HepG2 (cell line): Measurements from ENCODE around the gene CLIC3. TPM values are rescaled to one million over a fixed set of nuclear protein-coding genes. Genes with fewer than 3 reads are reported as not detected.
A peak's percentile ranks its signal among the peaks of the same experiment; 100 is the strongest.

Source experiments
- HDAC6 ChIP-seq: fragments of 200-600 bp; sonication (generic); IDR thresholded peaks from 2 replicates; pipeline ENCODE4 v1.7.0; 2017; ENCODE audit warnings: mild to moderate bottlenecking, antibody characterized with exemption, low read length, low read depth
- MEIS1 ChIP-seq: sonication (generic); formaldehyde crosslinking; IDR thresholded peaks from 2 replicates; pipeline ENCODE4 v1.9.0; 2021; ENCODE audit warnings: mild to moderate bottlenecking, missing genetic modification reagents, moderate library complexity, borderline replicate concordance
- MIER3 ChIP-seq: IDR thresholded peaks from 2 replicates; pipeline ENCODE4 v1.6.1; 2016; ENCODE audit warnings: missing compliant biosample characterization, borderline replicate concordance
- TBP ChIP-seq: sonication (generic); formaldehyde crosslinking; IDR thresholded peaks from 2 replicates; pipeline ENCODE4 v1.5.0; 2020; ENCODE audit warnings: missing genetic modification reagents
- YEATS2 ChIP-seq: sonication (generic); formaldehyde crosslinking; IDR thresholded peaks from 2 replicates; pipeline ENCODE4 v1.4.0; 2020; ENCODE audit warnings: missing genetic modification reagents, borderline replicate concordance
- ZNF788 ChIP-seq: sonication (generic); formaldehyde crosslinking; IDR thresholded peaks from 2 replicates; pipeline ENCODE4 v1.5.0; 2020; ENCODE audit warnings: mild to moderate bottlenecking, missing genetic modification reagents, borderline replicate concordance
- polyA plus RNA-seq, 8 experiments: library from polyadenylated mRNA; depleted of rRNA in 3 of 8; stranded (reverse) in 7 of 8; unstranded in 1 of 8; fragments of >200 nt; fragmentation: Illumina TruSeq in 4 of 8; extraction: Trizol in 4 of 8; gene quantifications; 2 replicates each; pipeline versions ENCODE4 v1.2.1 to v1.2.3, GENCODE V29; 2011 to 2016; ENCODE audit warnings: low read depth in 4 of 8, missing spikeins in 1 of 8, mixed read lengths in 1 of 8; ENCODE audit not compliant: insufficient read depth in 1 of 8
- total RNA-seq, 5 experiments: library from RNA; depleted of rRNA; stranded (reverse); fragments of >200 nt; fragmentation: Illumina TruSeq; extraction: Trizol; gene quantifications; 2 replicates each; pipeline ENCODE4 v1.2.3, GENCODE V29; 2016; ENCODE audit warnings: low read depth in 1 of 5
- TF ChIP-seq, protein P1 (sequence below): sonication (generic); formaldehyde crosslinking; IDR thresholded peaks from 2 replicates; pipeline ENCODE4 v1.4.0; 2020; ENCODE audit warnings: missing genetic modification reagents
- TF ChIP-seq, protein P2 (sequence below): IDR thresholded peaks from 2 replicates; pipeline ENCODE4 v1.6.1; 2018; ENCODE audit warnings: missing genetic modification reagents
- TF ChIP-seq, protein P3 (sequence below): sonication (generic); formaldehyde crosslinking; IDR thresholded peaks from 2 replicates; pipeline ENCODE4 v1.4.0; 2020; ENCODE audit warnings: missing genetic modification reagents
- TF ChIP-seq, protein P4 (sequence below): sonication (generic); formaldehyde crosslinking; IDR thresholded peaks from 2 replicates; pipeline ENCODE4 v1.8.0; 2022; ENCODE audit warnings: missing genetic modification reagents, mild to moderate bottlenecking, moderate library complexity, borderline replicate concordance
- TF ChIP-seq, protein P5 (sequence below): sonication (generic); formaldehyde crosslinking; IDR thresholded peaks from 2 replicates; pipeline ENCODE4 v1.5.0; 2020; ENCODE audit warnings: mild to moderate bottlenecking, missing genetic modification reagents
- TF ChIP-seq, protein P6 (sequence below): sonication (generic); formaldehyde crosslinking; IDR thresholded peaks from 2 replicates; pipeline ENCODE4 v1.5.0; 2020; ENCODE audit warnings: missing genetic modification reagents, mild to moderate bottlenecking, borderline replicate concordance
- TF ChIP-seq, protein P7 (sequence below): IDR thresholded peaks from 2 replicates; pipeline ENCODE4 v1.6.1; 2016; ENCODE audit warnings: missing compliant biosample characterization, missing genetic modification reagents, borderline replicate concordance
- TF ChIP-seq, protein P8 (sequence below): IDR thresholded peaks from 2 replicates; pipeline ENCODE4 v1.6.1; 2016; ENCODE audit warnings: missing biosample characterization, missing genetic modification reagents, low read depth

The CLIC3 gene
- total and polyA plus RNA-seq, 2 of the 13 experiments (the other 11 are each of a cell fraction or from before 2014, with no cell fraction given), result 0.51 to 1.5 TPM

DNA sequence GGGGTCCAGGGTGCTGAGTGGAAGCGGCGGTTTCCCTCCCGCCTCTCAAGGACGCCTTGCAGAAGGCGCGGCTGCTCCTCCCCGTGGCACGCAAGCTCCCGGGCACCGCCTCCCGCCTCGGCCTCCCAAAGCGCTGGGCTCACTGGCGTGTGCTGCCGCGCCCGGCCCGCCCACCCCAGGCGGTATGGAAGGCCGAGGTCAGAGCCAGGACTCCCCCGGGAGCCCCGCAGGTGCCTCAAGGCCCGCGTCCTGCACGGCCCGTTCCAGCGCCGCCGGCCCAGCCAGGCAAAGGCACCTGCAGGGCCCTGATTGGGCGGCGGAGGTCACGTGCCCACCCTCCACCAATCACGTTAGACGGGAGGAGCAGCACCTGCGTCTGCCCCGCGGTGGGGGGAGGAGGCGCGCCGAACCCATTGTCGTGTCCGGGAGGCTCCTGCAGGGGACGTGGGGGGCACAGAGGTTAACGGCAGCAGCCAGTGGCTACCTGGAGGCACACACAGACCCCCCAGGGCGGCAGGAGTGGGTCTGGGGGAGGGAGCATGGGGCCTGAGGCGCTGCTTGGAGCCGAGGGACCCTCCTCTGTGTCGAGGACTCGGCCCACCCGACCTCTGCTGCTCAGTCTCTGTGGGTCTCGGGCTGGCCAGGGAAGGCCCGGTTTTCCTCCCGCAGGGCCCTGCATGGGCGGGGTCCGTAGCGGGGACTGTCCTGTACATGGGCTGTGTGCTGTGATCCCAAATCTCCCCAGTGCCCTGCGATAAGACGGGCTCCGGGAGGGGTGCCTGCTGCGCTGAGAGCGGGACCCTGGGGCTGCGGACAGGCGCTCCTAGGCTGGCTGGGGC is 46.3 kb downstream of the CLIC3 start (continued):
- TF ChIP-seq, protein P1, sequence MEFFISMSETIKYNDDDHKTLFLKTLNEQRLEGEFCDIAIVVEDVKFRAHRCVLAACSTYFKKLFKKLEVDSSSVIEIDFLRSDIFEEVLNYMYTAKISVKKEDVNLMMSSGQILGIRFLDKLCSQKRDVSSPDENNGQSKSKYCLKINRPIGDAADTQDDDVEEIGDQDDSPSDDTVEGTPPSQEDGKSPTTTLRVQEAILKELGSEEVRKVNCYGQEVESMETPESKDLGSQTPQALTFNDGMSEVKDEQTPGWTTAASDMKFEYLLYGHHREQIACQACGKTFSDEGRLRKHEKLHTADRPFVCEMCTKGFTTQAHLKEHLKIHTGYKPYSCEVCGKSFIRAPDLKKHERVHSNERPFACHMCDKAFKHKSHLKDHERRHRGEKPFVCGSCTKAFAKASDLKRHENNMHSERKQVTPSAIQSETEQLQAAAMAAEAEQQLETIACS (CRISPR knock-in tag), result 0 out of 2 replicates have a peak, but pooled peaks have one; percentile 10
- TF ChIP-seq YEATS2 (CRISPR knock-in tag), result peak; percentile 61; the same call in 1 of the 2 replicates
- TF ChIP-seq, protein P2, sequence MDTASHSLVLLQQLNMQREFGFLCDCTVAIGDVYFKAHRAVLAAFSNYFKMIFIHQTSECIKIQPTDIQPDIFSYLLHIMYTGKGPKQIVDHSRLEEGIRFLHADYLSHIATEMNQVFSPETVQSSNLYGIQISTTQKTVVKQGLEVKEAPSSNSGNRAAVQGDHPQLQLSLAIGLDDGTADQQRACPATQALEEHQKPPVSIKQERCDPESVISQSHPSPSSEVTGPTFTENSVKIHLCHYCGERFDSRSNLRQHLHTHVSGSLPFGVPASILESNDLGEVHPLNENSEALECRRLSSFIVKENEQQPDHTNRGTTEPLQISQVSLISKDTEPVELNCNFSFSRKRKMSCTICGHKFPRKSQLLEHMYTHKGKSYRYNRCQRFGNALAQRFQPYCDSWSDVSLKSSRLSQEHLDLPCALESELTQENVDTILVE (CRISPR knock-in tag), result peak; percentile 68
- 0 out of 2 replicates have a peak, but pooled peaks have one; percentile 14 for TF ChIP-seq TBP (CRISPR knock-in tag)
- TF ChIP-seq, protein P3, sequence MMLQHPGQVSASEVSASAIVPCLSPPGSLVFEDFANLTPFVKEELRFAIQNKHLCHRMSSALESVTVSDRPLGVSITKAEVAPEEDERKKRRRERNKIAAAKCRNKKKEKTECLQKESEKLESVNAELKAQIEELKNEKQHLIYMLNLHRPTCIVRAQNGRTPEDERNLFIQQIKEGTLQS (CRISPR knock-in tag), result 0 out of 2 replicates have a peak, but pooled peaks have one; percentile 5
- TF ChIP-seq, protein P4, sequence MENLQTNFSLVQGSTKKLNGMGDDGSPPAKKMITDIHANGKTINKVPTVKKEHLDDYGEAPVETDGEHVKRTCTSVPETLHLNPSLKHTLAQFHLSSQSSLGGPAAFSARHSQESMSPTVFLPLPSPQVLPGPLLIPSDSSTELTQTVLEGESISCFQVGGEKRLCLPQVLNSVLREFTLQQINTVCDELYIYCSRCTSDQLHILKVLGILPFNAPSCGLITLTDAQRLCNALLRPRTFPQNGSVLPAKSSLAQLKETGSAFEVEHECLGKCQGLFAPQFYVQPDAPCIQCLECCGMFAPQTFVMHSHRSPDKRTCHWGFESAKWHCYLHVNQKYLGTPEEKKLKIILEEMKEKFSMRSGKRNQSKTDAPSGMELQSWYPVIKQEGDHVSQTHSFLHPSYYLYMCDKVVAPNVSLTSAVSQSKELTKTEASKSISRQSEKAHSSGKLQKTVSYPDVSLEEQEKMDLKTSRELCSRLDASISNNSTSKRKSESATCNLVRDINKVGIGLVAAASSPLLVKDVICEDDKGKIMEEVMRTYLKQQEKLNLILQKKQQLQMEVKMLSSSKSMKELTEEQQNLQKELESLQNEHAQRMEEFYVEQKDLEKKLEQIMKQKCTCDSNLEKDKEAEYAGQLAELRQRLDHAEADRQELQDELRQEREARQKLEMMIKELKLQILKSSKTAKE (CRISPR knock-in tag), result peak; percentile 57; the same call in 1 of the 2 replicates
- TF ChIP-seq MEIS1 (CRISPR knock-in tag), result 0 out of 2 replicates have a peak, but pooled peaks have one; percentile 43
- TF ChIP-seq ZNF788 (CRISPR knock-in tag), result peak; percentile 60; the same call in 1 of the 2 replicates
- TF ChIP-seq, protein P5, sequence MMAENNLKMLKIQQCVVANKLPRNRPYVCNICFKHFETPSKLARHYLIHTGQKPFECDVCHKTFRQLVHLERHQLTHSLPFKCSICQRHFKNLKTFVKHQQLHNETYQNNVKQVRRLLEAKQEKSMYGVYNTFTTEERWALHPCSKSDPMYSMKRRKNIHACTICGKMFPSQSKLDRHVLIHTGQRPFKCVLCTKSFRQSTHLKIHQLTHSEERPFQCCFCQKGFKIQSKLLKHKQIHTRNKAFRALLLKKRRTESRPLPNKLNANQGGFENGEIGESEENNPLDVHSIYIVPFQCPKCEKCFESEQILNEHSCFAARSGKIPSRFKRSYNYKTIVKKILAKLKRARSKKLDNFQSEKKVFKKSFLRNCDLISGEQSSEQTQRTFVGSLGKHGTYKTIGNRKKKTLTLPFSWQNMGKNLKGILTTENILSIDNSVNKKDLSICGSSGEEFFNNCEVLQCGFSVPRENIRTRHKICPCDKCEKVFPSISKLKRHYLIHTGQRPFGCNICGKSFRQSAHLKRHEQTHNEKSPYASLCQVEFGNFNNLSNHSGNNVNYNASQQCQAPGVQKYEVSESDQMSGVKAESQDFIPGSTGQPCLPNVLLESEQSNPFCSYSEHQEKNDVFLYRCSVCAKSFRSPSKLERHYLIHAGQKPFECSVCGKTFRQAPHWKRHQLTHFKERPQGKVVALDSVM (CRISPR knock-in tag), result peak; percentile 59
- TF ChIP-seq HDAC6, result no peak
- TF ChIP-seq, protein P6, sequence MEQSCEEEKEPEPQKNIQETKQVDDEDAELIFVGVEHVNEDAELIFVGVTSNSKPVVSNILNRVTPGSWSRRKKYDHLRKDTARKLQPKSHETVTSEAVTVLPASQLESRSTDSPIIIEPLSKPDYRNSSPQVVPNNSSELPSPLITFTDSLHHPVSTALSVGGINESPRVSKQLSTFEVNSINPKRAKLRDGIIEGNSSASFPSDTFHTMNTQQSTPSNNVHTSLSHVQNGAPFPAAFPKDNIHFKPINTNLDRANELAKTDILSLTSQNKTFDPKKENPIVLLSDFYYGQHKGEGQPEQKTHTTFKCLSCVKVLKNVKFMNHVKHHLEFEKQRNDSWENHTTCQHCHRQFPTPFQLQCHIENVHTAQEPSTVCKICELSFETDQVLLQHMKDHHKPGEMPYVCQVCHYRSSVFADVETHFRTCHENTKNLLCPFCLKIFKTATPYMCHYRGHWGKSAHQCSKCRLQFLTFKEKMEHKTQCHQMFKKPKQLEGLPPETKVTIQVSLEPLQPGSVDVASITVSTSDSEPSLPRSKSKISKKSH (CRISPR knock-in tag), result peak; percentile 50; the same call in 1 of the 2 replicates
- TF ChIP-seq MIER3 (CRISPR knock-in tag), result 0 out of 2 replicates have a peak, but pooled peaks have one; percentile 75
- TF ChIP-seq, protein P7, sequence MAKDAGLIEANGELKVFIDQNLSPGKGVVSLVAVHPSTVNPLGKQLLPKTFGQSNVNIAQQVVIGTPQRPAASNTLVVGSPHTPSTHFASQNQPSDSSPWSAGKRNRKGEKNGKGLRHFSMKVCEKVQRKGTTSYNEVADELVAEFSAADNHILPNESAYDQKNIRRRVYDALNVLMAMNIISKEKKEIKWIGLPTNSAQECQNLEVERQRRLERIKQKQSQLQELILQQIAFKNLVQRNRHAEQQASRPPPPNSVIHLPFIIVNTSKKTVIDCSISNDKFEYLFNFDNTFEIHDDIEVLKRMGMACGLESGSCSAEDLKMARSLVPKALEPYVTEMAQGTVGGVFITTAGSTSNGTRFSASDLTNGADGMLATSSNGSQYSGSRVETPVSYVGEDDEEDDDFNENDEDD, result 0 out of 2 replicates have a peak, but pooled peaks have one; percentile 16
- TF ChIP-seq, protein P8, sequence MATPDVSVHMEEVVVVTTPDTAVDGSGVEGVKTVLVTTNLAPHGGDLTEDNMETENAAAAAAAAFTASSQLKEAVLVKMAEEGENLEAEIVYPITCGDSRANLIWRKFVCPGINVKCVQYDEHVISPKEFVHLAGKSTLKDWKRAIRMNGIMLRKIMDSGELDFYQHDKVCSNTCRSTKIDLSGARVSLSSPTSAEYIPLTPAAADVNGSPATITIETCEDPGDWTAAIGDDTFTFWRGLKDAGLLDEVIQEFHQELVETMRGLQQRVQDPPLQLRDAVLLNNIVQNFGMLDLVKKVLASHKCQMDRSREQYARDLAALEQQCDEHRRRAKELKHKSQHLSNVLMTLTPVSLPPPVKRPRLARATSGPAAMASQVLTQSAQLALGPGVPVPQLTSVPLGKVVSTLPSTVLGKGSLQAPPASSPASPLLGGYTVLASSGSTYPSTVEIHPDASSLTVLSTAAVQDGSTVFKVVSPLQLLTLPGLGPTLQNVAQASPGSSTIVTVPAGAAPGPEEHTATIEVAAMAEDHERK, result 0 out of 2 replicates have a peak, but pooled peaks have one; percentile 46
